NB4 (cell line): Measurements from ENCODE around the gene HMGCLL1.

Source experiments
- CTCF ChIP-seq: IDR thresholded peaks from one replicate; pipeline ENCODE4 v1.5.1; 2012; ENCODE audit warnings: low read depth, low read length
- MAX ChIP-seq: IDR thresholded peaks from 2 replicates; pipeline ENCODE4 v1.6.1; 2011; ENCODE audit warnings: low read depth, low read length
- POLR2A ChIP-seq: IDR thresholded peaks from 2 replicates; pipeline ENCODE4 v1.6.1; 2011; ENCODE audit warnings: mild to moderate bottlenecking; ENCODE audit not compliant: insufficient read length; ENCODE audit errors: extremely low read depth

- TF ChIP-seq CTCF (no peak), MAX (no peak), POLR2A (no peak)
Measured at GRCh38 chr6:55410674-55411073, 168.3 kb downstream of the HMGCLL1 start.
